Endothelial cell of umbilical vein (primary cell): ENCODE data around the gene KIN. TPM values are rescaled to one million over a fixed set of nuclear protein-coding genes. Genes with fewer than 3 reads are reported as not detected.
"Not testable (repeated sequence)": the region's sequence is repeated elsewhere in the genome, so short reads cannot be mapped to it uniquely, and the experiment has no call there.

Experiments used
- BruUV-seq: library from RNA; stranded (reverse); fragments of 400-500 nt; replicated peaks from 2 replicates; lab custom pipeline; 2021; lab: Mats Ljungman, UMichigan
- CTCF ChIA-PET: fragments of 300-600, 350-600 bp; sonication (Branson Sonifier 250); formaldehyde crosslinking; loops from one replicate; lab custom pipeline; 2021; ENCODE audit warnings: antibody characterized with exemption, inconsistent platforms; lab: Charles Lee
- POLR2A ChIA-PET: fragments of 300-600, 350-600 bp; sonication (Branson Sonifier 250); formaldehyde crosslinking; loops from one replicate; lab custom pipeline; 2021; ENCODE audit warnings: antibody characterized with exemption, inconsistent platforms; lab: Charles Lee
- DNase-seq: peaks from one replicate; pipeline ENCODE4 v3.0.0-alpha.2; 2011; ENCODE audit warnings: low read depth, low spot score
- FAIRE-seq: peaks from 2 replicates; lab custom pipeline; 2011; peaks lifted over from hg19 to GRCh38; lab: Jason Lieb, UNC
- H2AFZ ChIP-seq: 2 replicates; pipeline ENCODE4 v1.6.0; 2012; ENCODE audit warnings: low read depth, low read length, control low read depth, inconsistent platforms
- H3K27ac ChIP-seq: 2 replicates; pipeline ENCODE4 v1.5.1; 2011; ENCODE audit warnings: low read depth, mild to moderate bottlenecking, control low read depth, low read length, moderate library complexity; ENCODE audit not compliant: insufficient read depth
- H3K27me3 ChIP-seq, 2 experiments: 2 replicates each; pipeline versions ENCODE4 v1.6.0 to v1.6.1; 2011; ENCODE audit warnings: low read length in 2 of 2, mixed read lengths in 1 of 2; ENCODE audit not compliant: control insufficient read depth in 2 of 2, insufficient read depth in 2 of 2
- H3K36me3 ChIP-seq, 2 experiments: 2 replicates in 1 of 2; 3 replicates in 1 of 2; pipeline ENCODE4 v1.5.1; 2011; ENCODE audit warnings: low read length in 2 of 2, mild to moderate bottlenecking in 1 of 2, moderate library complexity in 1 of 2; ENCODE audit not compliant: control insufficient read depth in 2 of 2, insufficient read depth in 2 of 2; ENCODE audit errors: extremely low read depth in 1 of 2
- H3K4me1 ChIP-seq: 3 replicates; pipeline ENCODE4 v1.5.1; 2011; ENCODE audit warnings: mild to moderate bottlenecking, low read length; ENCODE audit not compliant: control insufficient read depth, insufficient read depth; ENCODE audit errors: extremely low read depth
- H3K4me2 ChIP-seq: 2 replicates; pipeline ENCODE4 v1.6.1; 2011; ENCODE audit warnings: low read length, control low read depth, mixed read lengths; ENCODE audit not compliant: insufficient read depth
- H3K4me3 ChIP-seq, 3 experiments: fragments of 200-600 bp in 1 of 3; sonication (generic), shearing (Covaris generic) in 1 of 3; replicated peaks in 1 of 3; 2 replicates each; pipeline ENCODE4 v1.5.1; 2011 to 2016; ENCODE audit warnings: control low read depth in 3 of 3, low read length in 3 of 3, mild to moderate bottlenecking in 2 of 3, inconsistent platforms in 1 of 3, low read depth in 1 of 3, moderate library complexity in 1 of 3; ENCODE audit not compliant: insufficient read depth in 1 of 3
- H3K79me2 ChIP-seq: 2 replicates; pipeline ENCODE4 v1.6.0; 2012; ENCODE audit warnings: low read length, inconsistent platforms; ENCODE audit not compliant: control insufficient read depth, insufficient read depth
- H3K9ac ChIP-seq: replicated peaks from 2 replicates; pipeline ENCODE3; 2011; ENCODE audit warnings: low read length, control low read depth; ENCODE audit not compliant: insufficient read depth; ENCODE audit errors: extremely low read depth
- H3K9me1 ChIP-seq: replicated peaks from 3 replicates; pipeline ENCODE4 v1.6.0; 2011; ENCODE audit warnings: mild to moderate bottlenecking, low read length; ENCODE audit not compliant: control insufficient read depth, insufficient read depth; ENCODE audit errors: extremely low read depth
- H3K9me3 ChIP-seq: replicated peaks from 2 replicates; pipeline ENCODE4 v1.5.1; 2012; ENCODE audit warnings: low read length, inconsistent platforms; ENCODE audit not compliant: control insufficient read depth, insufficient read depth
- H4K20me1 ChIP-seq: replicated peaks from 2 replicates; pipeline ENCODE3; 2011; ENCODE audit warnings: mild to moderate bottlenecking, low read length; ENCODE audit not compliant: control insufficient read depth, insufficient read depth; ENCODE audit errors: extremely low read depth
- GATA2 ChIP-seq: IDR thresholded peaks from 2 replicates; pipeline ENCODE4 v1.7.0; 2011; ENCODE audit warnings: low read depth, mild to moderate bottlenecking, moderate library complexity, mixed read lengths, low read length; ENCODE audit not compliant: insufficient read length, insufficient read depth
- JUN ChIP-seq: IDR thresholded peaks from 2 replicates; pipeline ENCODE4 v1.6.1; 2011; ENCODE audit warnings: borderline replicate concordance, low read depth; ENCODE audit not compliant: insufficient read length, insufficient read depth
- MAX ChIP-seq: IDR thresholded peaks from 2 replicates; pipeline ENCODE4 v1.6.1; 2011; ENCODE audit not compliant: insufficient read depth, insufficient read length
- MYC ChIP-seq: IDR thresholded peaks from one replicate; pipeline ENCODE4 v1.6.1; 2011; ENCODE audit warnings: mild to moderate bottlenecking, low read depth, low read length
- POLR2A ChIP-seq: IDR thresholded peaks from 2 replicates; pipeline ENCODE4 v1.6.1; 2012; ENCODE audit warnings: low read depth, mild to moderate bottlenecking, control low read depth, low read length
- POLR2AphosphoS5 ChIP-seq: IDR thresholded peaks from 2 replicates; pipeline ENCODE4 v1.6.1; 2012; ENCODE audit warnings: low read depth, mild to moderate bottlenecking, control low read depth, low read length, moderate library complexity; ENCODE audit not compliant: insufficient read depth
- dilution Hi-C: fragments of 300-500 bp; cut with MboI; formaldehyde crosslinking; loops from one replicate; pipeline ENCODE4 v1.15.0; 2019; ENCODE audit warnings: low sequenced_read_pairs; ENCODE audit not compliant: extremely low pct_ligation_motif_present
- intact Hi-C: fragments of 100-400 bp; cut with micrococcal nuclease; formaldehyde crosslinking; loops from one replicate; pipeline ENCODE4 v1.10.0; 2022
- polyA plus RNA-seq, 4 experiments: library from polyadenylated mRNA; depleted of rRNA in 3 of 4; stranded (reverse) in 3 of 4; unstranded in 1 of 4; fragments of >200 nt; gene quantifications; 2 replicates each; pipeline versions ENCODE4 v1.2.1 to v1.2.3, GENCODE V29; 2011 to 2012; ENCODE audit warnings: missing spikeins in 1 of 4
- total RNA-seq: library from RNA; stranded (reverse); gene quantifications from 2 replicates; pipeline ENCODE4 v1.2.3, GENCODE V29; 2021

Gene KIN
- total and polyA plus RNA-seq, 2 donors (not counting 3 experiments of a cell fraction or from before 2014, with no cell fraction given): 2.6 to 14.4 TPM

- no peaks in the 10 kb centered on the region for H3K79me2 ChIP-seq
- no peak overlapping the region for H2AFZ ChIP-seq
- FAIRE-seq (no peak), DNase-seq (no peak)
- no TSS peak for BruUV-seq
- no peak overlapping the region for H3K27ac ChIP-seq
- ChIA-PET CTCF (no interaction called here), POLR2A (no interaction called here)
- no peaks in the 10 kb centered on the region for H3K4me1 ChIP-seq
- no peaks in the 10 kb centered on the region for H3K9me1 ChIP-seq
- H3K36me3 ChIP-seq: peaks cover 4 to 11% of the 10 kb centered on the region in 2 experiments
- no peak overlapping the region for H3K9ac ChIP-seq
- H3K9me3 ChIP-seq: no peaks in the 10 kb centered on the region
- H4K20me1 ChIP-seq: no peaks in the 10 kb centered on the region
- dilution Hi-C loops: no loop called here
- no peak overlapping the region for H3K4me2 ChIP-seq
- no peaks in the 10 kb centered on the region for H3K27me3 ChIP-seq
- no peak overlapping the region for H3K4me3 ChIP-seq
- intact Hi-C loops: no loop called here
- no peak for TF ChIP-seq JUN
- no peak for TF ChIP-seq GATA2
- no peak for TF ChIP-seq POLR2A
- no peak for TF ChIP-seq POLR2AphosphoS5
- no peak for TF ChIP-seq MAX
- no peak for TF ChIP-seq MYC
Measured at GRCh38 chr10:7750222-7750621, 37.6 kb downstream of the KIN start.

- FAIRE-seq, H3K27ac ChIP-seq, H3K36me3 ChIP-seq, H3K27me3 ChIP-seq, intact Hi-C loops, H3K4me1 ChIP-seq, POLR2A ChIA-PET, H3K79me2 ChIP-seq, DNase-seq, dilution Hi-C loops, H4K20me1 ChIP-seq, BruUV-seq, CTCF ChIA-PET, H3K9me1 ChIP-seq, H3K4me2 ChIP-seq, H3K9me3 ChIP-seq, H3K9ac ChIP-seq, H2AFZ ChIP-seq, H3K4me3 ChIP-seq: not testable (repeated sequence)
Measured at GRCh38 chr10:7748637-7749036, 39.2 kb downstream of the KIN start.
